WTC11 (cell line): ENCODE measurements around the gene HLCS. TPM values are rescaled to one million over a fixed set of nuclear protein-coding genes. Genes with fewer than 3 reads are reported as not detected.

Experiments used
- ATAC-seq: fragments of 200-7000 bp; cut with Tn5 transposase; 2 replicates; pipeline ENCODE4 v1.10.0; 2021; ENCODE audit warnings: mild to moderate bottlenecking, moderate library complexity
- CTCF ChIA-PET: fragments of 300-600 bp; sonication (Branson Sonifier 250); formaldehyde crosslinking; loops from one replicate; lab custom pipeline; 2021; ENCODE audit warnings: antibody characterized with exemption; lab: Charles Lee
- POLR2A ChIA-PET: fragments of 350-600 bp; sonication (Branson Sonifier 250); formaldehyde crosslinking; loops from one replicate; lab custom pipeline; 2021; ENCODE audit warnings: antibody characterized with exemption; lab: Charles Lee
- DNase-seq: peaks from one replicate; pipeline ENCODE4 v3.0.0; 2021; ENCODE audit warnings: low spot score
- H3K27ac Mint-ChIP-seq: 2 replicates; pipeline ENCODE4 v1.8.0; 2021; ENCODE audit warnings: mixed read lengths
- H3K27me3 Mint-ChIP-seq: 2 replicates; pipeline ENCODE4 v1.8.0; 2021; ENCODE audit warnings: low read depth, mild to moderate bottlenecking, moderate library complexity, mixed read lengths
- H3K36me3 Mint-ChIP-seq: 2 replicates; pipeline ENCODE4 v1.8.0; 2021; ENCODE audit warnings: mixed read lengths
- H3K4me1 Mint-ChIP-seq: 2 replicates; pipeline ENCODE4 v1.8.0; 2022; ENCODE audit warnings: mixed read lengths
- H3K4me3 Mint-ChIP-seq: 2 replicates; pipeline ENCODE4 v1.8.0; 2021; ENCODE audit warnings: mild to moderate bottlenecking, moderate library complexity, mixed read lengths
- H3K9me3 Mint-ChIP-seq: 2 replicates; pipeline ENCODE4 v1.8.0; 2021; ENCODE audit warnings: mixed read lengths
- AFF4 ChIP-seq: sonication (generic); formaldehyde crosslinking; IDR thresholded peaks from 2 replicates; pipeline ENCODE4 v1.8.1; 2023; ENCODE audit warnings: mild to moderate bottlenecking, missing genetic modification reagents, borderline replicate concordance
- AR ChIP-seq: fragments of 250-450 bp; sonication (Bioruptor Pico); IDR thresholded peaks from 2 replicates; pipeline ENCODE4 v1.9.0; 2021; ENCODE audit warnings: mild to moderate bottlenecking
- CDX4 ChIP-seq: fragments of 250-450 bp; sonication (Bioruptor Pico); IDR thresholded peaks from 2 replicates; pipeline ENCODE4 v1.9.0; 2021; ENCODE audit warnings: moderate library complexity, mild to moderate bottlenecking, inconsistent platforms, borderline replicate concordance
- GABPB1 ChIP-seq: sonication (generic); formaldehyde crosslinking; IDR thresholded peaks from 2 replicates; pipeline ENCODE4 v1.8.1; 2023; ENCODE audit warnings: mild to moderate bottlenecking, missing genetic modification reagents
- GRHL2 ChIP-seq: fragments of 250-450 bp; sonication (Bioruptor Pico); IDR thresholded peaks from 2 replicates; pipeline ENCODE4 v1.8.0; 2022; ENCODE audit warnings: mild to moderate bottlenecking, moderate library complexity; ENCODE audit not compliant: insufficient replicate concordance, severe bottlenecking
- GTF2I ChIP-seq: fragments of 250-450 bp; sonication (Bioruptor Pico); conservative IDR thresholded peaks from 2 replicates; pipeline ENCODE4 v1.4.0; 2021; ENCODE audit warnings: mild to moderate bottlenecking
- IRF2 ChIP-seq: sonication (generic); formaldehyde crosslinking; IDR thresholded peaks from 2 replicates; pipeline ENCODE4 v1.8.0; 2022; ENCODE audit warnings: low read depth, missing genetic modification reagents, borderline replicate concordance
- NFYB ChIP-seq: sonication (generic); formaldehyde crosslinking; conservative IDR thresholded peaks from 2 replicates; pipeline ENCODE4 v1.8.0; 2022; ENCODE audit warnings: low read depth, missing genetic modification reagents
- TCF7 ChIP-seq: sonication (generic); formaldehyde crosslinking; IDR thresholded peaks from 2 replicates; pipeline ENCODE4 v1.8.0; 2022; ENCODE audit warnings: mild to moderate bottlenecking, low read depth, missing genetic modification reagents, moderate library complexity
- ZNF232 ChIP-seq: sonication (generic); formaldehyde crosslinking; IDR thresholded peaks from 2 replicates; pipeline ENCODE4 v1.8.0; 2022; ENCODE audit warnings: mild to moderate bottlenecking, missing genetic modification reagents
- ZNF317 ChIP-seq: sonication (generic); formaldehyde crosslinking; IDR thresholded peaks from 2 replicates; pipeline ENCODE4 v1.8.1; 2023; ENCODE audit warnings: low read depth, mild to moderate bottlenecking, moderate library complexity, missing genetic modification reagents, borderline replicate concordance
- ZNF416 ChIP-seq: fragments of 250-450 bp; sonication (Bioruptor Pico); IDR thresholded peaks from 2 replicates; pipeline ENCODE4 v1.9.0; 2021; ENCODE audit warnings: mild to moderate bottlenecking, inconsistent platforms
- ZNF671 ChIP-seq: fragments of 250-450 bp; sonication (Bioruptor Pico); IDR thresholded peaks from 2 replicates; pipeline ENCODE4 v1.8.0; 2021; ENCODE audit warnings: mild to moderate bottlenecking
- total RNA-seq: library from RNA; stranded (reverse); gene quantifications from 3 replicates; pipeline ENCODE4 v1.2.3, GENCODE V29; 2021
- TF ChIP-seq, protein P1 (sequence below): sonication (generic); formaldehyde crosslinking; IDR thresholded peaks from 2 replicates; pipeline ENCODE4 v1.8.0; 2022; ENCODE audit warnings: mild to moderate bottlenecking, missing genetic modification reagents
- TF ChIP-seq, protein P2 (sequence below): sonication (generic); formaldehyde crosslinking; IDR thresholded peaks from 2 replicates; pipeline ENCODE4 v1.8.0; 2023; ENCODE audit warnings: missing genetic modification reagents, mild to moderate bottlenecking, borderline replicate concordance
- TF ChIP-seq, protein P3 (sequence below): sonication (generic); formaldehyde crosslinking; IDR thresholded peaks from 2 replicates; pipeline ENCODE4 v1.8.0; 2022; ENCODE audit warnings: mild to moderate bottlenecking, missing genetic modification reagents
- TF ChIP-seq, protein P4 (sequence below): sonication (generic); formaldehyde crosslinking; conservative IDR thresholded peaks from 2 replicates; pipeline ENCODE4 v1.8.1; 2022; ENCODE audit warnings: mild to moderate bottlenecking, missing genetic modification reagents
- TF ChIP-seq, protein P5 (sequence below): sonication (generic); formaldehyde crosslinking; IDR thresholded peaks from 2 replicates; pipeline ENCODE4 v1.8.1; 2022; ENCODE audit warnings: mild to moderate bottlenecking, moderate library complexity, missing genetic modification reagents

The HLCS gene
- total RNA-seq, 1 experiment from 2014 or later = 9.3 TPM

DNA sequence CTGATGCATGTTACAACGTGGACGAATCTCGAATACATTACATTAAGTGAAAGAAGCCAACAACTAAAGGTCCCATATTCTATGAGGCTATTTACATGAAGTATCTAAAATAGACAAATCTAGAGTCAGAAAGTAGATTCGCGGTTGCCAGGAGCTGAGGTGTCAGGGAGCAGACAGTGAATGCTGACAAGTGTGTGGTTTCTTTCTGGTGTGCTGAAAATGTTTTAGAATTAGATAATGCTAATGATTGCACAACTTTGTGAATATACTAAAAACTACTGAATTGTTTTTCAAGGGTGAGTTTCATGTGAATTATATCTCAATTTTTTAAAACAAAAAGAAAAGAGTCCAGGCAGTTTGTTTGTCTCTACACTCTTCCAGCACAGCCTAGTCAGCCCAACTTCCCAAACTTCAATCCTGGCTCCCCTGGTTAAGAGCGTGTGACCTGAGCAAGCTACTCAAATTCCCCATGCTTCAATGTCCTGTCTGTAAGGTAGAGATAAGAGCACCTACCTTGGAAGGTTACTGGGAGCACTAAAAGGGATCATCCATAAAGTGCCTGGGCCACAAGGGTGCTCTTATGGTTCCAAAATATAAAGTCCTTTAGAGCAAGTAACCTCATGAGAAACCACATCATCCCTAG is 20.9 kb downstream of the HLCS start (continued):
- TF ChIP-seq, protein P1, sequence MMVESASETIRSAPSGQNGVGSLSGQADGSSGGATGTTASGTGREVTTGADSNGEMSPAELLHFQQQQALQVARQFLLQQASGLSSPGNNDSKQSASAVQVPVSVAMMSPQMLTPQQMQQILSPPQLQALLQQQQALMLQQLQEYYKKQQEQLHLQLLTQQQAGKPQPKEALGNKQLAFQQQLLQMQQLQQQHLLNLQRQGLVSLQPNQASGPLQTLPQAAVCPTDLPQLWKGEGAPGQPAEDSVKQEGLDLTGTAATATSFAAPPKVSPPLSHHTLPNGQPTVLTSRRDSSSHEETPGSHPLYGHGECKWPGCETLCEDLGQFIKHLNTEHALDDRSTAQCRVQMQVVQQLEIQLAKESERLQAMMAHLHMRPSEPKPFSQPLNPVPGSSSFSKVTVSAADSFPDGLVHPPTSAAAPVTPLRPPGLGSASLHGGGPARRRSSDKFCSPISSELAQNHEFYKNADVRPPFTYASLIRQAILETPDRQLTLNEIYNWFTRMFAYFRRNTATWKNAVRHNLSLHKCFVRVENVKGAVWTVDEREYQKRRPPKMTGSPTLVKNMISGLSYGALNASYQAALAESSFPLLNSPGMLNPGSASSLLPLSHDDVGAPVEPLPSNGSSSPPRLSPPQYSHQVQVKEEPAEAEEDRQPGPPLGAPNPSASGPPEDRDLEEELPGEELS = no peak

DNA sequence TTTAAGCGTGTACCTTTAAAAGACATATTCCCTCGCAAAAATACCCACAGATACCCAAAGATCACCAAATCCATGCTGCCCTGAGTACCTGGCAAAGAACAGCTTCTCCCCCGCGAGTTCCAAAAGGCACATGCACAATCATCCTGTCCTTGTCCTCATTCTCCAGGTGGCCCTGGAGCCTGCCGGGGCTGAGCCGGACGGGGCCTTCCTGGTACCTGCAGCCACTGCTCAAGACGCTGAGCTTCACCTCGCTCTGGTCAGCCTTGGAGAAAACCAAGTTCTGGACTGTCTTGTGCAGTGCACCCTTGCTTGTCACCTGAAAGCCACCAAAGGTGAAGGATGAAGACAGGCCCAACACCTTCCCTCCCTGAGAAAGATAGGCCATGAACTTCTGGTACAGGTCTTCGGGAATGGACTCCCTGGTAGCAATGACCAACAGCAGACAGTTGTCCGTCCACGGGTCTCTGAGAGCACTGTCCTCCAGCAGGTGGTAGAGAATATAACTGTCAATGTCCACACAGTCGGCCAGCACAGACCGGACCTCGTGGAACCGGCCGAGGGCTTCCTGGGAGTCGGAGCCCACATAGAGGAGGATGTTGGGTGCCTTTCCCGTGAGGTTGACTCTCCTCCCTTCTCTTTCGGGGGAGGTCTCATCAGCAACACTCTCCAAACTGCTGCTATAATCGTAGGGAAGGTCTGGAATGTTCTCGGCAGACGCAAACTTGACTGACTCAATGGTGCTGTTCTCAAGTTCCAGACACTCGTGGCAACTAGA is 29.9 kb downstream of the HLCS start:
- ATAC-seq = no peak
- ChIA-PET CTCF (no interaction called here), POLR2A (no interaction called here)
- peaks cover 8% of the 10 kb centered on the region for H3K4me1 Mint-ChIP-seq
- no peaks in the 10 kb centered on the region for H3K27me3 Mint-ChIP-seq
- no peaks in the 10 kb centered on the region for H3K9me3 Mint-ChIP-seq
- H3K4me3 Mint-ChIP-seq = no peak overlapping the region
- no peak for DNase-seq
- no peaks in the 10 kb centered on the region for H3K36me3 Mint-ChIP-seq
- peak overlapping the region; percentile 59; the same call in 1 of the 2 replicates for H3K27ac Mint-ChIP-seq
- no peak for TF ChIP-seq ZNF232
- no peak for TF ChIP-seq AFF4 (CRISPR knock-in tag)
- TF ChIP-seq TCF7 (CRISPR knock-in tag) = no peak
- no peak for TF ChIP-seq CDX4
- no peak for TF ChIP-seq GRHL2 (CRISPR knock-in tag)
- TF ChIP-seq GTF2I (CRISPR knock-in tag) = no peak
- TF ChIP-seq, protein P2, sequence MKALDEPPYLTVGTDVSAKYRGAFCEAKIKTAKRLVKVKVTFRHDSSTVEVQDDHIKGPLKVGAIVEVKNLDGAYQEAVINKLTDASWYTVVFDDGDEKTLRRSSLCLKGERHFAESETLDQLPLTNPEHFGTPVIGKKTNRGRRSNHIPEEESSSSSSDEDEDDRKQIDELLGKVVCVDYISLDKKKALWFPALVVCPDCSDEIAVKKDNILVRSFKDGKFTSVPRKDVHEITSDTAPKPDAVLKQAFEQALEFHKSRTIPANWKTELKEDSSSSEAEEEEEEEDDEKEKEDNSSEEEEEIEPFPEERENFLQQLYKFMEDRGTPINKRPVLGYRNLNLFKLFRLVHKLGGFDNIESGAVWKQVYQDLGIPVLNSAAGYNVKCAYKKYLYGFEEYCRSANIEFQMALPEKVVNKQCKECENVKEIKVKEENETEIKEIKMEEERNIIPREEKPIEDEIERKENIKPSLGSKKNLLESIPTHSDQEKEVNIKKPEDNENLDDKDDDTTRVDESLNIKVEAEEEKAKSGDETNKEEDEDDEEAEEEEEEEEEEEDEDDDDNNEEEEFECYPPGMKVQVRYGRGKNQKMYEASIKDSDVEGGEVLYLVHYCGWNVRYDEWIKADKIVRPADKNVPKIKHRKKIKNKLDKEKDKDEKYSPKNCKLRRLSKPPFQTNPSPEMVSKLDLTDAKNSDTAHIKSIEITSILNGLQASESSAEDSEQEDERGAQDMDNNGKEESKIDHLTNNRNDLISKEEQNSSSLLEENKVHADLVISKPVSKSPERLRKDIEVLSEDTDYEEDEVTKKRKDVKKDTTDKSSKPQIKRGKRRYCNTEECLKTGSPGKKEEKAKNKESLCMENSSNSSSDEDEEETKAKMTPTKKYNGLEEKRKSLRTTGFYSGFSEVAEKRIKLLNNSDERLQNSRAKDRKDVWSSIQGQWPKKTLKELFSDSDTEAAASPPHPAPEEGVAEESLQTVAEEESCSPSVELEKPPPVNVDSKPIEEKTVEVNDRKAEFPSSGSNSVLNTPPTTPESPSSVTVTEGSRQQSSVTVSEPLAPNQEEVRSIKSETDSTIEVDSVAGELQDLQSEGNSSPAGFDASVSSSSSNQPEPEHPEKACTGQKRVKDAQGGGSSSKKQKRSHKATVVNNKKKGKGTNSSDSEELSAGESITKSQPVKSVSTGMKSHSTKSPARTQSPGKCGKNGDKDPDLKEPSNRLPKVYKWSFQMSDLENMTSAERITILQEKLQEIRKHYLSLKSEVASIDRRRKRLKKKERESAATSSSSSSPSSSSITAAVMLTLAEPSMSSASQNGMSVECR (CRISPR knock-in tag) = no peak
- TF ChIP-seq, protein P3, sequence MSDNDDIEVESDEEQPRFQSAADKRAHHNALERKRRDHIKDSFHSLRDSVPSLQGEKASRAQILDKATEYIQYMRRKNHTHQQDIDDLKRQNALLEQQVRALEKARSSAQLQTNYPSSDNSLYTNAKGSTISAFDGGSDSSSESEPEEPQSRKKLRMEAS = no peak
- TF ChIP-seq, protein P4, sequence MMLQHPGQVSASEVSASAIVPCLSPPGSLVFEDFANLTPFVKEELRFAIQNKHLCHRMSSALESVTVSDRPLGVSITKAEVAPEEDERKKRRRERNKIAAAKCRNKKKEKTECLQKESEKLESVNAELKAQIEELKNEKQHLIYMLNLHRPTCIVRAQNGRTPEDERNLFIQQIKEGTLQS (CRISPR knock-in tag) = no peak
- no peak for TF ChIP-seq ZNF317 (CRISPR knock-in tag)
- TF ChIP-seq, protein P5, sequence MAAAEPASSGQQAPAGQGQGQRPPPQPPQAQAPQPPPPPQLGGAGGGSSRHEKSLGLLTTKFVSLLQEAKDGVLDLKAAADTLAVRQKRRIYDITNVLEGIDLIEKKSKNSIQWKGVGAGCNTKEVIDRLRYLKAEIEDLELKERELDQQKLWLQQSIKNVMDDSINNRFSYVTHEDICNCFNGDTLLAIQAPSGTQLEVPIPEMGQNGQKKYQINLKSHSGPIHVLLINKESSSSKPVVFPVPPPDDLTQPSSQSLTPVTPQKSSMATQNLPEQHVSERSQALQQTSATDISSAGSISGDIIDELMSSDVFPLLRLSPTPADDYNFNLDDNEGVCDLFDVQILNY = no peak
- no peak for TF ChIP-seq ZNF671 (CRISPR knock-in tag)
- no peak for TF ChIP-seq AR (CRISPR knock-in tag)
- TF ChIP-seq ZNF416 = no peak
- TF ChIP-seq IRF2 (CRISPR knock-in tag) = no peak
- TF ChIP-seq GABPB1 (CRISPR knock-in tag) = no peak
- TF ChIP-seq NFYB (CRISPR knock-in tag) = no peak
